ENCODE data around the gene TFB2M.

DNA sequence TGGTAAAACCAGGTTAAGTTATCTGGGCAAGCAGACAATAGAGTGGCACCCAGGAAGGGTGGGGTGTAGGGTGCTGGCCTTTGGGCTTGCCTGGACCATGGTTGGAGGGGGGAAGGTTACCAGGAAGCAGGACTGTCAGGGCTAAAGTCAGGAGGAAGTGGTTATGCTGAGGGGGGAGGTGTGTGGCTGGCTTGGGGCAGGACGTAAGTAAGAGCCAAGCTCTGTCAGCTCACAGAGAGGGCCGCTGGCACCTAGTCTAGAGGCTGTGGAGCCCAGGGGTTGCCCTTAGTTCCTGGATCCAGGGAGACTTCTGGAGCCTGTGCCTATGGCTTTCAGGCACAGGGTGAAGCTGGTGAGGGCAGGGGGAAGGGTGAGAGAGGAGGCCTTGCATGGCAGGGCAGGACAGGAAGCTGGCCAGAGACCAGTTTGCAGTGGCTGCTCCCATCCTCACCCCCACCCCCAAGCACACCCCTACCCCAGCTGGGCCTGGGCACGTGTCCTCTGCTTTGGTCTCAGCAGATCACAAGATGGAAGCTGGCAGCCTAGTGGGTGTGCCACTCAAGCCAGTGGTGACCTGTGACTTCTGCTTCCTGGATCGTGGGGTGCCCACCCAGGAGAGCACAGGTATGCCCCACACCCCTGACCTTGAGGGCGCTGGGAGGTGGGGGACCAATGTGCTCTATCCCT is 38.5 kb downstream of the TFB2M start:
- TF ChIP-seq, protein P1, sequence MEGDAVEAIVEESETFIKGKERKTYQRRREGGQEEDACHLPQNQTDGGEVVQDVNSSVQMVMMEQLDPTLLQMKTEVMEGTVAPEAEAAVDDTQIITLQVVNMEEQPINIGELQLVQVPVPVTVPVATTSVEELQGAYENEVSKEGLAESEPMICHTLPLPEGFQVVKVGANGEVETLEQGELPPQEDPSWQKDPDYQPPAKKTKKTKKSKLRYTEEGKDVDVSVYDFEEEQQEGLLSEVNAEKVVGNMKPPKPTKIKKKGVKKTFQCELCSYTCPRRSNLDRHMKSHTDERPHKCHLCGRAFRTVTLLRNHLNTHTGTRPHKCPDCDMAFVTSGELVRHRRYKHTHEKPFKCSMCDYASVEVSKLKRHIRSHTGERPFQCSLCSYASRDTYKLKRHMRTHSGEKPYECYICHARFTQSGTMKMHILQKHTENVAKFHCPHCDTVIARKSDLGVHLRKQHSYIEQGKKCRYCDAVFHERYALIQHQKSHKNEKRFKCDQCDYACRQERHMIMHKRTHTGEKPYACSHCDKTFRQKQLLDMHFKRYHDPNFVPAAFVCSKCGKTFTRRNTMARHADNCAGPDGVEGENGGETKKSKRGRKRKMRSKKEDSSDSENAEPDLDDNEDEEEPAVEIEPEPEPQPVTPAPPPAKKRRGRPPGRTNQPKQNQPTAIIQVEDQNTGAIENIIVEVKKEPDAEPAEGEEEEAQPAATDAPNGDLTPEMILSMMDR (IDR thresholded peaks at IDR 0.05), result no peak
- no peak for TF ChIP-seq ZFX (IDR thresholded peaks at IDR 0.05; ENCODE audit: borderline replicate concordance)

All from 22Rv1 (cell line).